Measurements from ENCODE around the gene CAPS2. TPM values are rescaled to one million over a fixed set of nuclear protein-coding genes. Genes with fewer than 3 reads are reported as not detected.

The CAPS2 gene
- total and polyA plus RNA-seq, 2 experiments from 2014 or later, result 2.6 to 3.7 TPM

- Histone ChIP-seq H2AFZ (no peak overlapping the region), H3K79me2 (no peaks in the 10 kb centered on the region), H3K27me3 (no peaks in the 10 kb centered on the region), H3K36me3 (replicated peaks; ENCODE audit: insufficient read depth, low read depth) (no peaks in the 10 kb centered on the region), H3K4me2 (no peak overlapping the region), H3K27ac (no peak overlapping the region), H3K4me3 (no peak overlapping the region), H3K9me3 (ENCODE audit: low read depth) (no peaks in the 10 kb centered on the region), H4K20me1 (ENCODE audit: insufficient read depth, poor library complexity, severe bottlenecking) (no peaks in the 10 kb centered on the region), H3K4me1 (ENCODE audit: insufficient read depth) (no peaks in the 10 kb centered on the region), H3K9me2 (replicated peaks; ENCODE audit: insufficient read depth) (no peaks in the 10 kb centered on the region)
- no peak for DNase-seq (ENCODE audit: low spot score)
- WGBS (ENCODE audit: low lambda C conversion rate, missing lambda C conversion rate), result 100% methylated on average over 1 of the region's 1 CpG
- no peak for TF ChIP-seq EZH2 (IDR thresholded peaks at IDR 0.05; ENCODE audit: borderline replicate concordance)
- no peak for TF ChIP-seq CTCF (IDR thresholded peaks at IDR 0.05; ENCODE audit: poor library complexity)
- no peak for TF ChIP-seq EZH2phosphoT487 (IDR thresholded peaks at IDR 0.05; ENCODE audit: low read depth, severe bottlenecking, unreplicated experiment)
Measured at GRCh38 chr12:75366629-75367028, 36.5 kb upstream of the CAPS2 start.

GRCh38 chr12:75364919-75365318, 34.8 kb upstream of the CAPS2 start:
- no peak for DNase-seq (ENCODE audit: low spot score)
- no peak for TF ChIP-seq EZH2phosphoT487 (IDR thresholded peaks at IDR 0.05; ENCODE audit: low read depth, severe bottlenecking, unreplicated experiment)
- no peak for TF ChIP-seq CTCF (IDR thresholded peaks at IDR 0.05; ENCODE audit: poor library complexity)
- TF ChIP-seq EZH2 (IDR thresholded peaks at IDR 0.05; ENCODE audit: borderline replicate concordance), result no peak
- no peaks in the 10 kb centered on the region for H3K4me1 ChIP-seq (ENCODE audit: insufficient read depth)
- H4K20me1 ChIP-seq (ENCODE audit: insufficient read depth, poor library complexity, severe bottlenecking), result no peaks in the 10 kb centered on the region
- no peak overlapping the region for H3K4me2 ChIP-seq
- H3K79me2 ChIP-seq, result no peaks in the 10 kb centered on the region
- no peaks in the 10 kb centered on the region for H3K9me2 ChIP-seq (replicated peaks; ENCODE audit: insufficient read depth)
- H3K36me3 ChIP-seq (replicated peaks; ENCODE audit: insufficient read depth, low read depth), result no peaks in the 10 kb centered on the region
- H3K9me3 ChIP-seq (ENCODE audit: low read depth), result no peaks in the 10 kb centered on the region
- H3K27ac ChIP-seq, result no peak overlapping the region
- H3K27me3 ChIP-seq, result no peaks in the 10 kb centered on the region
- H2AFZ ChIP-seq, result no peak overlapping the region
- no peak overlapping the region for H3K4me3 ChIP-seq

- Histone ChIP-seq H3K4me1 (ENCODE audit: insufficient read depth) (no peaks in the 10 kb centered on the region), H2AFZ (no peak overlapping the region), H3K36me3 (replicated peaks; ENCODE audit: insufficient read depth, low read depth) (no peaks in the 10 kb centered on the region), H3K9me2 (replicated peaks; ENCODE audit: insufficient read depth) (no peaks in the 10 kb centered on the region), H3K79me2 (no peaks in the 10 kb centered on the region), H3K4me2 (no peak overlapping the region), H3K27ac (no peak overlapping the region), H4K20me1 (ENCODE audit: insufficient read depth, poor library complexity, severe bottlenecking) (no peaks in the 10 kb centered on the region), H3K4me3 (no peak overlapping the region), H3K27me3 (no peaks in the 10 kb centered on the region), H3K9me3 (ENCODE audit: low read depth) (no peaks in the 10 kb centered on the region)
- TF ChIP-seq EZH2phosphoT487 (IDR thresholded peaks at IDR 0.05; ENCODE audit: low read depth, severe bottlenecking, unreplicated experiment) (no peak), CTCF (IDR thresholded peaks at IDR 0.05; ENCODE audit: poor library complexity) (no peak), EZH2 (IDR thresholded peaks at IDR 0.05; ENCODE audit: borderline replicate concordance) (no peak)
- DNase-seq (ENCODE audit: low spot score), result no peak
- WGBS (ENCODE audit: low lambda C conversion rate, missing lambda C conversion rate), result 67% methylated on average over 1 of the region's 1 CpG
Measured at GRCh38 chr12:75361408-75361807, 31.3 kb upstream of the CAPS2 start.

- Histone ChIP-seq H2AFZ (no peak overlapping the region), H3K27me3 (no peaks in the 10 kb centered on the region), H4K20me1 (ENCODE audit: insufficient read depth, poor library complexity, severe bottlenecking) (no peaks in the 10 kb centered on the region), H3K79me2 (no peaks in the 10 kb centered on the region), H3K9me2 (replicated peaks; ENCODE audit: insufficient read depth) (no peaks in the 10 kb centered on the region), H3K27ac (no peak overlapping the region), H3K36me3 (replicated peaks; ENCODE audit: insufficient read depth, low read depth) (no peaks in the 10 kb centered on the region), H3K4me1 (ENCODE audit: insufficient read depth) (no peaks in the 10 kb centered on the region), H3K4me3 (no peak overlapping the region), H3K4me2 (no peak overlapping the region), H3K9me3 (ENCODE audit: low read depth) (no peaks in the 10 kb centered on the region)
- DNase-seq (ENCODE audit: low spot score), result no peak
- no peak for TF ChIP-seq CTCF (IDR thresholded peaks at IDR 0.05; ENCODE audit: poor library complexity)
- no peak for TF ChIP-seq EZH2 (IDR thresholded peaks at IDR 0.05; ENCODE audit: borderline replicate concordance)
- no peak for TF ChIP-seq EZH2phosphoT487 (IDR thresholded peaks at IDR 0.05; ENCODE audit: low read depth, severe bottlenecking, unreplicated experiment)
Measured at GRCh38 chr12:75360920-75361319, 30.8 kb upstream of the CAPS2 start.
